CD4-positive, alpha-beta T cell treated with Interleukin-15 for 1 hour (primary cell): ENCODE data around the gene PDLIM4.

Experiments
- DNase-seq: peaks from one replicate; pipeline ENCODE4 v3.0.0-alpha.2; 2020

Gene PDLIM4

GRCh38 chr5:132268769-132269551, 11.5 kb downstream of the PDLIM4 start:
- no peak for DNase-seq

GRCh38 chr5:132269635-132270334, 12.3 kb downstream of the PDLIM4 start:
- no peak for DNase-seq

GRCh38 chr5:132270335-132270665, 12.8 kb downstream of the PDLIM4 start:
- no peak for DNase-seq

- DNase-seq, result no peak
These were observed 13.2 kb downstream of the PDLIM4 start for GRCh38 chr5:132270706-132271105.

- DNase-seq, result peak; percentile 34
These were observed 14.1 kb downstream of the PDLIM4 start for GRCh38 chr5:132271251-132272246.

GRCh38 chr5:132272311-132273210, 15.1 kb downstream of the PDLIM4 start:
- peak; percentile 41 for DNase-seq

GRCh38 chr5:132273631-132274030, 16.1 kb downstream of the PDLIM4 start:
- no peak for DNase-seq

GRCh38 chr5:132274050-132274792, 16.7 kb downstream of the PDLIM4 start:
- no peak for DNase-seq

GRCh38 chr5:132275367-132276220, 18.1 kb downstream of the PDLIM4 start:
- no peak for DNase-seq

GRCh38 chr5:132277256-132277655, 19.8 kb downstream of the PDLIM4 start:
- DNase-seq, result no peak

GRCh38 chr5:132277971-132278853, 20.7 kb downstream of the PDLIM4 start:
- no peak for DNase-seq

- no peak for DNase-seq
These were observed 22.3 kb downstream of the PDLIM4 start for GRCh38 chr5:132279801-132280200.

- no peak for DNase-seq
These were observed 23.1 kb downstream of the PDLIM4 start for GRCh38 chr5:132280371-132281240.

GRCh38 chr5:132281856-132282614, 24.5 kb downstream of the PDLIM4 start:
- DNase-seq, result no peak

GRCh38 chr5:132283423-132284043, 26.0 kb downstream of the PDLIM4 start:
- no peak for DNase-seq

- DNase-seq, result no peak
These were observed 31.6 kb downstream of the PDLIM4 start for GRCh38 chr5:132289097-132289496.

- DNase-seq, result no peak
These were observed 33.5 kb downstream of the PDLIM4 start for GRCh38 chr5:132291026-132291425.
